Lower leg skin (tissue), 3 donors: ENCODE measurements around the gene LASP1NB.

ENCODE experiments used
- POLR2A ChIP-seq, 2 donors: fragments of 450-650 bp; IDR thresholded peaks; one replicate each; pipeline ENCODE4 v1.6.1; 2016 to 2017; ENCODE audit warnings: antibody characterized with exemption in 2 of 2, mild to moderate bottlenecking in 1 of 2, moderate library complexity in 1 of 2
- TF ChIP-seq, protein P1 (sequence below), 3 donors: fragments of 450-650 bp; IDR thresholded peaks; one replicate each; pipeline ENCODE4 v1.5.1; 2016; ENCODE audit warnings: antibody characterized with exemption in 3 of 3, mild to moderate bottlenecking in 3 of 3, moderate library complexity in 2 of 3

DNA sequence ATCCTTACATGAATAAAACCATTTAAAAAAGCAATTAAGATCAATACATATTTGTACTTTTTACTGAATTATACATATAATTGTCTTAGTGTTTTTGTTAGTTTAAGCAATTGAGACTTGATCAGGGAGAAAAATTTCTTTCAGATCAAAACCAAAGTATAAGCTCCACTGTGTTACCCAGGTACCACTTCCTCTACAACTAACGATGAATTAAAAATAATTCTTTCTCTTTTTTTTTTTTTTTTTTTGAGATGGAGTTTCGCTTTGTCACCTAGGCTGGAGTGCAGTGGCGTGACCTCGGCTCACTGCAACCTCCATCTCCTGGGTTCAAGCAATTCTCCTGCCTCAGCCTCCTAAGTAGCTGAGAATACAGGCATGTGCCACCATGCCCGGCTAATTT lies 35.0 kb downstream of the LASP1NB start:
- TF ChIP-seq, protein P1, sequence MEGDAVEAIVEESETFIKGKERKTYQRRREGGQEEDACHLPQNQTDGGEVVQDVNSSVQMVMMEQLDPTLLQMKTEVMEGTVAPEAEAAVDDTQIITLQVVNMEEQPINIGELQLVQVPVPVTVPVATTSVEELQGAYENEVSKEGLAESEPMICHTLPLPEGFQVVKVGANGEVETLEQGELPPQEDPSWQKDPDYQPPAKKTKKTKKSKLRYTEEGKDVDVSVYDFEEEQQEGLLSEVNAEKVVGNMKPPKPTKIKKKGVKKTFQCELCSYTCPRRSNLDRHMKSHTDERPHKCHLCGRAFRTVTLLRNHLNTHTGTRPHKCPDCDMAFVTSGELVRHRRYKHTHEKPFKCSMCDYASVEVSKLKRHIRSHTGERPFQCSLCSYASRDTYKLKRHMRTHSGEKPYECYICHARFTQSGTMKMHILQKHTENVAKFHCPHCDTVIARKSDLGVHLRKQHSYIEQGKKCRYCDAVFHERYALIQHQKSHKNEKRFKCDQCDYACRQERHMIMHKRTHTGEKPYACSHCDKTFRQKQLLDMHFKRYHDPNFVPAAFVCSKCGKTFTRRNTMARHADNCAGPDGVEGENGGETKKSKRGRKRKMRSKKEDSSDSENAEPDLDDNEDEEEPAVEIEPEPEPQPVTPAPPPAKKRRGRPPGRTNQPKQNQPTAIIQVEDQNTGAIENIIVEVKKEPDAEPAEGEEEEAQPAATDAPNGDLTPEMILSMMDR (IDR thresholded peaks at IDR 0.05): no peak
- no peak for TF ChIP-seq POLR2A (IDR thresholded peaks at IDR 0.05)
